GM12892 (cell line): ENCODE measurements around the gene TMPRSS3.

ENCODE experiments used
- DNase-seq: peaks from one replicate; pipeline ENCODE4 v3.0.0; 2011; ENCODE audit not compliant: insufficient read length
- FAIRE-seq: peaks from 2 replicates; lab custom pipeline; 2011; peaks lifted over from hg19 to GRCh38; lab: Jason Lieb, UNC
- POLR2A ChIP-seq: IDR thresholded peaks from 2 replicates; pipeline ENCODE4 v1.6.1; 2011; ENCODE audit warnings: low read depth, low read length, control low read depth
- POLR2AphosphoS5 ChIP-seq: IDR thresholded peaks from 2 replicates; pipeline ENCODE4 v1.6.1; 2011; ENCODE audit warnings: low read depth, low read length, control low read depth
- TAF1 ChIP-seq: IDR thresholded peaks from 2 replicates; pipeline ENCODE4 v1.6.1; 2011; ENCODE audit warnings: low read depth, mild to moderate bottlenecking, control low read depth, low read length, borderline replicate concordance

Gene TMPRSS3

GRCh38 chr21:42383331-42383730 lies 12.5 kb downstream of the TMPRSS3 start:
- FAIRE-seq, result no peak
- TF ChIP-seq POLR2A (no peak), TAF1 (no peak), POLR2AphosphoS5 (no peak)

GRCh38 chr21:42382915-42383314 lies 12.9 kb downstream of the TMPRSS3 start:
- DNase-seq (no peak), FAIRE-seq (no peak)
- TF ChIP-seq POLR2A, result no peak

More at GRCh38 chr21:42383331-42383730, 12.5 kb downstream of the TMPRSS3 start:
- DNase-seq, result no peak

- no peak for DNase-seq
- TF ChIP-seq POLR2A (no peak), POLR2AphosphoS5 (no peak), TAF1 (no peak)
- no peak for FAIRE-seq
Observed at GRCh38 chr21:42381347-42381984, 14.4 kb downstream of the TMPRSS3 start.

GRCh38 chr21:42379426-42380215 lies 16.2 kb downstream of the TMPRSS3 start:
- no peak for TF ChIP-seq POLR2A
- no peak for TF ChIP-seq TAF1
- TF ChIP-seq POLR2AphosphoS5, result no peak
- DNase-seq, result no peak
- no peak for FAIRE-seq

DNA sequence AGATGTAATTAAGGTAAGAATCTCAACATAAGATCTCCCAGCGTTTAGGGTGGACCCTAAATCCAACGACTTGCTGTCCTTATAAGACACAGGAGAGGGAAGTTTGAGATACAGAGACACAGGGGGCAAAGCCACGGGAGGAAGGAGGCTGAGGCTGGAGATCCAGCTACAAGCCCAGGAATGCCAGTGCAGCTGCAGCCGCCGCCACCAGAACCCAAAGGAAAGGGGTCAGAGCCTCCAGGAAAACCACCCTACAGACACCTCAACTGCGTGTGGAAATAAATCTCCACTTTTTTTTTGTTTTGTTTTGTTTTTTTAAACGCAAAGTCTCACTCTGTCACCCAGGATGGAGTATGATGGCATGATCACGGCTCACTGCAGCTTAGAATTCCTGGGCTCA lies 17.4 kb downstream of the TMPRSS3 start:
- no peak for TF ChIP-seq POLR2A
- no peak for TF ChIP-seq POLR2AphosphoS5
- no peak for TF ChIP-seq TAF1
- FAIRE-seq, result no peak
- DNase-seq, result no peak

- DNase-seq (no peak), FAIRE-seq (no peak)
- TF ChIP-seq POLR2AphosphoS5 (no peak), POLR2A (no peak)
Observed at GRCh38 chr21:42377951-42378340, 17.9 kb downstream of the TMPRSS3 start.

GRCh38 chr21:42377211-42377950 lies 18.5 kb downstream of the TMPRSS3 start:
- DNase-seq (no peak), FAIRE-seq (no peak)
- TF ChIP-seq TAF1 (no peak), POLR2AphosphoS5 (no peak), POLR2A (no peak)

GRCh38 chr21:42376338-42376982 lies 19.4 kb downstream of the TMPRSS3 start:
- TF ChIP-seq POLR2AphosphoS5, result no peak
- TF ChIP-seq POLR2A, result no peak
- no peak for TF ChIP-seq TAF1
- DNase-seq (no peak), FAIRE-seq (no peak)

DNA sequence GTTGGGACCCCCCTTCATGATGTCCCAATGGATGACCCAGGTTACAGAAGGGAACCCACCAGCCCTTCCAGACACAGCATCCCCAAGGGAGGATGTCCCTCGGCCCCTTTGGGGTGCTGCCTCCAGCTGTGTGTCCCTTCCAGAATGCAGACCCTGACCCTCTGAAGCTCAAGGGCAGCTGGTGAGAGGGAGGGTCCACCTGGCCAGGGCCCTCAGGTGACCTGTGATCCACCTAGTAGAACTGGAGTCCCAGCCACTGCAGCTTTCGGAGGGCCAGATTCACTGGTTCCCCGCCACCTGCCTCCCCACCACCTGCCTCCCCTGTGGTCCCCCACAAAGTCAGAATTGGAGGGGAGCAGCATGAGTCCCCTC lies 19.9 kb downstream of the TMPRSS3 start:
- FAIRE-seq, result no peak
- TF ChIP-seq POLR2A, result no peak
- TF ChIP-seq TAF1, result no peak
- no peak for TF ChIP-seq POLR2AphosphoS5

GRCh38 chr21:42375506-42375905 lies 20.3 kb downstream of the TMPRSS3 start:
- TF ChIP-seq TAF1, result no peak
- TF ChIP-seq POLR2AphosphoS5, result no peak
- no peak for TF ChIP-seq POLR2A
- DNase-seq (no peak), FAIRE-seq (no peak)

More for the DNA sequence above, 19.9 kb downstream of the TMPRSS3 start:
- no peak for DNase-seq

- FAIRE-seq (no peak), DNase-seq (no peak)
- no peak for TF ChIP-seq POLR2A
- no peak for TF ChIP-seq TAF1
- no peak for TF ChIP-seq POLR2AphosphoS5
Observed at GRCh38 chr21:42374864-42375499, 20.9 kb downstream of the TMPRSS3 start.

- FAIRE-seq, result no peak
- DNase-seq, result no peak
- no peak for TF ChIP-seq POLR2A
- no peak for TF ChIP-seq TAF1
- no peak for TF ChIP-seq POLR2AphosphoS5
Observed at GRCh38 chr21:42374457-42374856, 21.4 kb downstream of the TMPRSS3 start.

GRCh38 chr21:42373908-42374455 lies 21.9 kb downstream of the TMPRSS3 start:
- TF ChIP-seq TAF1 (no peak), POLR2A (no peak), POLR2AphosphoS5 (no peak)
- DNase-seq (no peak), FAIRE-seq (no peak)
